ENCODE data around the gene UBE2QL1.

GRCh38 chr5:6432206-6432605, 16.5 kb upstream of the UBE2QL1 start:
- TF ChIP-seq, protein P1, sequence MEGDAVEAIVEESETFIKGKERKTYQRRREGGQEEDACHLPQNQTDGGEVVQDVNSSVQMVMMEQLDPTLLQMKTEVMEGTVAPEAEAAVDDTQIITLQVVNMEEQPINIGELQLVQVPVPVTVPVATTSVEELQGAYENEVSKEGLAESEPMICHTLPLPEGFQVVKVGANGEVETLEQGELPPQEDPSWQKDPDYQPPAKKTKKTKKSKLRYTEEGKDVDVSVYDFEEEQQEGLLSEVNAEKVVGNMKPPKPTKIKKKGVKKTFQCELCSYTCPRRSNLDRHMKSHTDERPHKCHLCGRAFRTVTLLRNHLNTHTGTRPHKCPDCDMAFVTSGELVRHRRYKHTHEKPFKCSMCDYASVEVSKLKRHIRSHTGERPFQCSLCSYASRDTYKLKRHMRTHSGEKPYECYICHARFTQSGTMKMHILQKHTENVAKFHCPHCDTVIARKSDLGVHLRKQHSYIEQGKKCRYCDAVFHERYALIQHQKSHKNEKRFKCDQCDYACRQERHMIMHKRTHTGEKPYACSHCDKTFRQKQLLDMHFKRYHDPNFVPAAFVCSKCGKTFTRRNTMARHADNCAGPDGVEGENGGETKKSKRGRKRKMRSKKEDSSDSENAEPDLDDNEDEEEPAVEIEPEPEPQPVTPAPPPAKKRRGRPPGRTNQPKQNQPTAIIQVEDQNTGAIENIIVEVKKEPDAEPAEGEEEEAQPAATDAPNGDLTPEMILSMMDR (IDR thresholded peaks at IDR 0.05): no peak
- TF ChIP-seq POLR2A (IDR thresholded peaks at IDR 0.05): no peak
